Activated T-cell treated with anti-CD3 and anti-CD28 coated beads, Interleukin-2, amount 50 U/mL, for 4 hours (primary cell): ENCODE data around the gene ITGA5. TPM values are rescaled to one million over a fixed set of nuclear protein-coding genes. Genes with fewer than 3 reads are reported as not detected.

Experiments
- ATAC-seq, 2 donors: fragments of 200-7000 bp; cut with Tn5 transposase; one replicate each; pipeline ENCODE4 v1.10.0; 2021
- DNase-seq: peaks from one replicate; pipeline ENCODE4 v3.0.0-alpha.2; 2020
- H3K27me3 Mint-ChIP-seq: one replicate; pipeline ENCODE4 v1.8.0; 2021; ENCODE audit warnings: low read depth, mixed read lengths
- H3K36me3 Mint-ChIP-seq: one replicate; pipeline ENCODE4 v1.8.0; 2022; ENCODE audit warnings: mixed read lengths; ENCODE audit not compliant: insufficient read depth
- H3K4me1 Mint-ChIP-seq: one replicate; pipeline ENCODE4 v1.8.0; 2021; ENCODE audit warnings: low read depth, mixed read lengths
- H3K4me3 Mint-ChIP-seq: one replicate; pipeline ENCODE4 v1.8.0; 2021; ENCODE audit warnings: mild to moderate bottlenecking, moderate library complexity, mixed read lengths
- H3K9me3 Mint-ChIP-seq: one replicate; pipeline ENCODE4 v1.8.0; 2021; ENCODE audit warnings: mixed read lengths
- total RNA-seq, 3 donors: library from RNA; stranded (reverse); gene quantifications; one replicate each; pipeline ENCODE4 v1.2.1, GENCODE V29; 2021

Gene ITGA5
- total RNA-seq, 3 donors from 2014 or later = 9.3 to 16.4 (median 12.4) TPM

GRCh38 chr12:54409267-54409666 lies 9.8 kb downstream of the ITGA5 start:
- DNase-seq (no peak), ATAC-seq (no peak)
- Mint-ChIP-seq H3K4me3 (no peak overlapping the region), H3K36me3 (peaks cover 22% of the 10 kb centered on the region), H3K9me3 (no peaks in the 10 kb centered on the region), H3K4me1 (peaks cover 71% of the 10 kb centered on the region), H3K27me3 (no peaks in the 10 kb centered on the region)

GRCh38 chr12:54407183-54407905 lies 11.7 kb downstream of the ITGA5 start:
- Mint-ChIP-seq H3K4me3 (no peak overlapping the region), H3K4me1 (peaks cover 53% of the 10 kb centered on the region), H3K27me3 (no peaks in the 10 kb centered on the region), H3K9me3 (no peaks in the 10 kb centered on the region), H3K36me3 (peaks cover 26% of the 10 kb centered on the region)
- ATAC-seq = no peak
- no peak for DNase-seq

- Mint-ChIP-seq H3K27me3 (no peaks in the 10 kb centered on the region), H3K9me3 (no peaks in the 10 kb centered on the region), H3K4me1 (peaks cover 40% of the 10 kb centered on the region), H3K4me3 (no peak overlapping the region), H3K36me3 (peaks cover 34% of the 10 kb centered on the region)
- ATAC-seq (no peak), DNase-seq (no peak)
These were observed 13.5 kb downstream of the ITGA5 start for GRCh38 chr12:54405573-54405972.

GRCh38 chr12:54405106-54405505 lies 14.0 kb downstream of the ITGA5 start:
- no peak for DNase-seq

GRCh38 chr12:54404061-54405004 lies 14.7 kb downstream of the ITGA5 start:
- no peaks in the 10 kb centered on the region for H3K9me3 Mint-ChIP-seq
- ATAC-seq (peak; percentile 66 to 76), DNase-seq (peak; percentile 64)
- no peaks in the 10 kb centered on the region for H3K27me3 Mint-ChIP-seq
- no peak overlapping the region for H3K4me3 Mint-ChIP-seq
- peaks cover 37% of the 10 kb centered on the region for H3K4me1 Mint-ChIP-seq
- peaks cover 39% of the 10 kb centered on the region for H3K36me3 Mint-ChIP-seq

More at GRCh38 chr12:54405106-54405505, 14.0 kb downstream of the ITGA5 start:
- H3K36me3 Mint-ChIP-seq = peaks cover 37% of the 10 kb centered on the region
- no peaks in the 10 kb centered on the region for H3K27me3 Mint-ChIP-seq
- ATAC-seq = no peak
- peaks cover 40% of the 10 kb centered on the region for H3K4me1 Mint-ChIP-seq
- H3K9me3 Mint-ChIP-seq = no peaks in the 10 kb centered on the region
- H3K4me3 Mint-ChIP-seq = no peak overlapping the region

- ATAC-seq = no peak
- Mint-ChIP-seq H3K36me3 (peaks cover 39% of the 10 kb centered on the region), H3K9me3 (no peaks in the 10 kb centered on the region), H3K4me1 (peaks cover 18% of the 10 kb centered on the region), H3K4me3 (no peak overlapping the region), H3K27me3 (no peaks in the 10 kb centered on the region)
- no peak for DNase-seq
These were observed 17.9 kb downstream of the ITGA5 start for GRCh38 chr12:54401119-54401518.

- peak; percentile 88 for DNase-seq
- no peak overlapping the region for H3K4me3 Mint-ChIP-seq
- H3K36me3 Mint-ChIP-seq = peaks cover 35% of the 10 kb centered on the region
- no peaks in the 10 kb centered on the region for H3K9me3 Mint-ChIP-seq
- no peaks in the 10 kb centered on the region for H3K27me3 Mint-ChIP-seq
- peaks cover 7% of the 10 kb centered on the region for H3K4me1 Mint-ChIP-seq
- ATAC-seq = peak; percentile 96 to 97
These were observed 19.9 kb downstream of the ITGA5 start for GRCh38 chr12:54398995-54399793.

- Mint-ChIP-seq H3K27me3 (no peaks in the 10 kb centered on the region), H3K36me3 (peaks cover 36% of the 10 kb centered on the region), H3K4me1 (peaks cover 15% of the 10 kb centered on the region), H3K4me3 (no peak overlapping the region), H3K9me3 (no peaks in the 10 kb centered on the region)
- DNase-seq (no peak), ATAC-seq (no peak)
These were observed 20.8 kb downstream of the ITGA5 start for GRCh38 chr12:54398218-54398617.

- no peak for ATAC-seq
- Mint-ChIP-seq H3K27me3 (no peaks in the 10 kb centered on the region), H3K4me1 (peaks cover 19% of the 10 kb centered on the region), H3K4me3 (no peak overlapping the region), H3K36me3 (peaks cover 36% of the 10 kb centered on the region), H3K9me3 (no peaks in the 10 kb centered on the region)
- no peak for DNase-seq
These were observed 21.9 kb downstream of the ITGA5 start for GRCh38 chr12:54397157-54397556.

GRCh38 chr12:54395545-54395944 lies 23.5 kb downstream of the ITGA5 start:
- DNase-seq (no peak), ATAC-seq (no peak)
- peaks cover 26% of the 10 kb centered on the region for H3K36me3 Mint-ChIP-seq
- no peaks in the 10 kb centered on the region for H3K9me3 Mint-ChIP-seq
- H3K4me1 Mint-ChIP-seq = peaks cover 22% of the 10 kb centered on the region
- no peak overlapping the region for H3K4me3 Mint-ChIP-seq
- H3K27me3 Mint-ChIP-seq = no peaks in the 10 kb centered on the region

- DNase-seq = no peak
- H3K27me3 Mint-ChIP-seq = no peaks in the 10 kb centered on the region
- no peak for ATAC-seq
- H3K4me1 Mint-ChIP-seq = peaks cover 25% of the 10 kb centered on the region
- peaks cover 22% of the 10 kb centered on the region for H3K36me3 Mint-ChIP-seq
- no peak overlapping the region for H3K4me3 Mint-ChIP-seq
- no peaks in the 10 kb centered on the region for H3K9me3 Mint-ChIP-seq
These were observed 24.1 kb downstream of the ITGA5 start for GRCh38 chr12:54394986-54395385.

GRCh38 chr12:54394281-54394719 lies 24.8 kb downstream of the ITGA5 start:
- Mint-ChIP-seq H3K36me3 (peaks cover 21% of the 10 kb centered on the region), H3K27me3 (no peaks in the 10 kb centered on the region), H3K9me3 (no peaks in the 10 kb centered on the region), H3K4me3 (no peak overlapping the region), H3K4me1 (peaks cover 30% of the 10 kb centered on the region)
- no peak for ATAC-seq
- DNase-seq = peak; percentile 49

GRCh38 chr12:54393743-54394142 lies 25.3 kb downstream of the ITGA5 start:
- H3K9me3 Mint-ChIP-seq = no peaks in the 10 kb centered on the region
- H3K36me3 Mint-ChIP-seq = peaks cover 19% of the 10 kb centered on the region
- H3K4me3 Mint-ChIP-seq = no peak overlapping the region
- ATAC-seq (no peak), DNase-seq (no peak)
- H3K27me3 Mint-ChIP-seq = no peaks in the 10 kb centered on the region
- peaks cover 30% of the 10 kb centered on the region for H3K4me1 Mint-ChIP-seq

- Mint-ChIP-seq H3K4me3 (no peak overlapping the region), H3K27me3 (no peaks in the 10 kb centered on the region), H3K4me1 (peaks cover 33% of the 10 kb centered on the region), H3K36me3 (peaks cover 16% of the 10 kb centered on the region), H3K9me3 (no peaks in the 10 kb centered on the region)
- DNase-seq = no peak
- ATAC-seq = no peak
These were observed 25.9 kb downstream of the ITGA5 start for GRCh38 chr12:54393207-54393609.
